Ishikawa (cell line): ENCODE results near the gene CCDC73.

Experiments used
- CEBPB ChIP-seq: IDR thresholded peaks from 2 replicates; pipeline ENCODE4 v1.6.1; 2012
- CREB1 ChIP-seq: IDR thresholded peaks from 2 replicates; pipeline ENCODE4 v1.6.1; 2012; ENCODE audit warnings: low read depth
- EGR1 ChIP-seq: IDR thresholded peaks from 2 replicates; pipeline ENCODE4 v1.6.1; 2012
- EP300 ChIP-seq: IDR thresholded peaks from 2 replicates; pipeline ENCODE4 v1.6.1; 2012; ENCODE audit warnings: borderline replicate concordance
- FOXM1 ChIP-seq: IDR thresholded peaks from 2 replicates; pipeline ENCODE4 v1.6.1; 2012; ENCODE audit warnings: low read depth, borderline replicate concordance
- RAD21 ChIP-seq: IDR thresholded peaks from 2 replicates; pipeline ENCODE4 v1.6.1; 2012; ENCODE audit warnings: low read depth
- TAF1 ChIP-seq: IDR thresholded peaks from 2 replicates; pipeline ENCODE4 v1.6.1; 2012; ENCODE audit warnings: low read depth, mild to moderate bottlenecking
- TCF12 ChIP-seq: IDR thresholded peaks from 2 replicates; pipeline ENCODE4 v1.6.1; 2012; ENCODE audit warnings: low read depth
- TF ChIP-seq, protein P1 (sequence below): IDR thresholded peaks from 2 replicates; pipeline ENCODE4 v1.6.1; 2012
- TF ChIP-seq, protein P2 (sequence below): IDR thresholded peaks from 2 replicates; pipeline ENCODE4 v1.6.1; 2012; ENCODE audit warnings: low read depth, mild to moderate bottlenecking

DNA sequence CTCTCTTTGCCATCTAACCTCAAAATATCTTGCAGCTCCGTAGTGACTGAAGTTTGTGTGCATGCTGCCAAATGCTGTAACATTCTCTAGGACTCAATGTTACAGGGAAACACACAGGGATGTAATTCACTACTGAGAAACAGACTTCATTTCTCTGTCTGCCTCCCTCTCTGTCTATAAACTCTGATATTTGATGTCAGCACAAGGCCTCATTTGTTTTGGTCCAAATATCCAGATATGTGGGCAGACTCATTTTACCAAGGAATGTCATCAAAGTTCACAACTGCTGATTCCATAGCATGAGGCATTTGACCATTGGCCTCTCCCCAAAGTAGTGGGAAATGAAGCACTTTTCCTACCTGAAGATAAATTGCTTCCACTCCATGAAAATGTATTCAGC lies 32.8 kb upstream of the CCDC73 start:
- TF ChIP-seq EP300 (no peak), TAF1 (no peak), RAD21 (no peak), TCF12 (no peak), FOXM1 (no peak), EGR1 (no peak), CREB1 (no peak), CEBPB (no peak)
- TF ChIP-seq, protein P1, sequence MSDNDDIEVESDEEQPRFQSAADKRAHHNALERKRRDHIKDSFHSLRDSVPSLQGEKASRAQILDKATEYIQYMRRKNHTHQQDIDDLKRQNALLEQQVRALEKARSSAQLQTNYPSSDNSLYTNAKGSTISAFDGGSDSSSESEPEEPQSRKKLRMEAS = no peak
- TF ChIP-seq, protein P2, sequence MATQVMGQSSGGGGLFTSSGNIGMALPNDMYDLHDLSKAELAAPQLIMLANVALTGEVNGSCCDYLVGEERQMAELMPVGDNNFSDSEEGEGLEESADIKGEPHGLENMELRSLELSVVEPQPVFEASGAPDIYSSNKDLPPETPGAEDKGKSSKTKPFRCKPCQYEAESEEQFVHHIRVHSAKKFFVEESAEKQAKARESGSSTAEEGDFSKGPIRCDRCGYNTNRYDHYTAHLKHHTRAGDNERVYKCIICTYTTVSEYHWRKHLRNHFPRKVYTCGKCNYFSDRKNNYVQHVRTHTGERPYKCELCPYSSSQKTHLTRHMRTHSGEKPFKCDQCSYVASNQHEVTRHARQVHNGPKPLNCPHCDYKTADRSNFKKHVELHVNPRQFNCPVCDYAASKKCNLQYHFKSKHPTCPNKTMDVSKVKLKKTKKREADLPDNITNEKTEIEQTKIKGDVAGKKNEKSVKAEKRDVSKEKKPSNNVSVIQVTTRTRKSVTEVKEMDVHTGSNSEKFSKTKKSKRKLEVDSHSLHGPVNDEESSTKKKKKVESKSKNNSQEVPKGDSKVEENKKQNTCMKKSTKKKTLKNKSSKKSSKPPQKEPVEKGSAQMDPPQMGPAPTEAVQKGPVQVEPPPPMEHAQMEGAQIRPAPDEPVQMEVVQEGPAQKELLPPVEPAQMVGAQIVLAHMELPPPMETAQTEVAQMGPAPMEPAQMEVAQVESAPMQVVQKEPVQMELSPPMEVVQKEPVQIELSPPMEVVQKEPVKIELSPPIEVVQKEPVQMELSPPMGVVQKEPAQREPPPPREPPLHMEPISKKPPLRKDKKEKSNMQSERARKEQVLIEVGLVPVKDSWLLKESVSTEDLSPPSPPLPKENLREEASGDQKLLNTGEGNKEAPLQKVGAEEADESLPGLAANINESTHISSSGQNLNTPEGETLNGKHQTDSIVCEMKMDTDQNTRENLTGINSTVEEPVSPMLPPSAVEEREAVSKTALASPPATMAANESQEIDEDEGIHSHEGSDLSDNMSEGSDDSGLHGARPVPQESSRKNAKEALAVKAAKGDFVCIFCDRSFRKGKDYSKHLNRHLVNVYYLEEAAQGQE = no peak
